ENCODE results near the gene OR1I1.

OR1I1 gene

GRCh38 chr19:15112385-15112784, 30.4 kb downstream of the OR1I1 start:
- TF ChIP-seq CTCF (IDR thresholded peaks at IDR 0.05), result no peak
- H3K4me3 ChIP-seq, result no peak overlapping the region
- H3K27ac ChIP-seq, result no peak overlapping the region
- DNase-seq (ENCODE audit: low spot score), result no peak

GRCh38 chr19:15113245-15114152, 31.5 kb downstream of the OR1I1 start:
- Histone ChIP-seq H3K4me3 (no peak overlapping the region), H3K27ac (peak overlapping the region; percentile 11 to 80)
- no peak for DNase-seq (ENCODE audit: low spot score)
- no peak for TF ChIP-seq CTCF (IDR thresholded peaks at IDR 0.05)

- TF ChIP-seq CTCF (IDR thresholded peaks at IDR 0.05), result no peak
- H3K4me3 ChIP-seq, result no peak overlapping the region
- DNase-seq (ENCODE audit: low spot score), result no peak
- H3K27ac ChIP-seq, result peak overlapping the region; percentile 11 to 80
These were observed 32.1 kb downstream of the OR1I1 start for GRCh38 chr19:15114153-15114540.

- TF ChIP-seq CTCF (IDR thresholded peaks at IDR 0.05), result no peak
- Histone ChIP-seq H3K4me3 (no peak overlapping the region), H3K27ac (peak overlapping the region; percentile 36 to 80)
- DNase-seq (ENCODE audit: low spot score), result no peak
These were observed 33.1 kb downstream of the OR1I1 start for GRCh38 chr19:15115080-15115479.

- H3K4me3 ChIP-seq, result no peak overlapping the region
- peak overlapping the region in 1 of 2 donors; percentile 80 for H3K27ac ChIP-seq
- TF ChIP-seq CTCF (IDR thresholded peaks at IDR 0.05), result no peak
- DNase-seq (ENCODE audit: low spot score), result no peak
These were observed 34.0 kb downstream of the OR1I1 start for GRCh38 chr19:15115762-15116615.

- no peak overlapping the region for H3K27ac ChIP-seq
- no peak for TF ChIP-seq CTCF (IDR thresholded peaks at IDR 0.05)
- no peak overlapping the region for H3K4me3 ChIP-seq
- no peak for DNase-seq (ENCODE audit: low spot score)
These were observed 34.8 kb downstream of the OR1I1 start for GRCh38 chr19:15116856-15117255.

Data from coronary artery (tissue), 2 donors.